Natural killer cell (primary cell): ENCODE results near the gene CFHR2. TPM values are rescaled to one million over a fixed set of nuclear protein-coding genes. Genes with fewer than 3 reads are reported as not detected.

Experiments
- ATAC-seq, 3 donors: fragments of 150-1000 bp in 2 of 3; fragments of 200-7000 bp in 1 of 3; cut with Tn5 transposase; 1 replicate in 1 of 3; 2 replicates in 2 of 3; pipeline ENCODE4 v1.10.0; 2021; ENCODE audit warnings: mild to moderate bottlenecking in 2 of 3, moderate library complexity in 2 of 3
- DNase-seq, 2 donors: peaks; one replicate each; pipeline versions ENCODE4 v3.0.0 to v3.0.0-alpha.2; 2013 to 2021; ENCODE audit warnings: mixed read lengths in 1 of 2
- H3K27ac ChIP-seq: one replicate; pipeline ENCODE4 v1.5.1; 2013; ENCODE audit warnings: mild to moderate bottlenecking, low read length
- H3K27me3 ChIP-seq: one replicate; pipeline ENCODE4 v1.6.1; 2013; ENCODE audit warnings: low read length; ENCODE audit not compliant: control insufficient read depth, insufficient read depth
- H3K36me3 ChIP-seq: one replicate; pipeline ENCODE4 v1.6.1; 2013; ENCODE audit warnings: low read length; ENCODE audit not compliant: control insufficient read depth, insufficient read depth
- H3K4me1 ChIP-seq: one replicate; pipeline ENCODE4 v1.6.1; 2013; ENCODE audit warnings: low read length; ENCODE audit not compliant: control insufficient read depth, insufficient read depth
- H3K4me3 ChIP-seq: one replicate; pipeline ENCODE4 v1.5.1; 2013; ENCODE audit warnings: low read length
- H3K9me3 ChIP-seq: one replicate; pipeline ENCODE4 v1.6.1; 2013; ENCODE audit warnings: low read length; ENCODE audit not compliant: control insufficient read depth, insufficient read depth
- H3K27ac Mint-ChIP-seq, 2 donors: one replicate each; pipeline ENCODE4 v1.8.0; 2022; ENCODE audit warnings: mild to moderate bottlenecking in 2 of 2, mixed read lengths in 2 of 2, moderate library complexity in 1 of 2
- H3K27me3 Mint-ChIP-seq, 2 donors: one replicate each; pipeline ENCODE4 v1.8.0; 2022; ENCODE audit warnings: low read depth in 2 of 2, mixed read lengths in 2 of 2
- H3K36me3 Mint-ChIP-seq: one replicate; pipeline ENCODE4 v1.8.0; 2022; ENCODE audit warnings: mixed read lengths
- H3K4me1 Mint-ChIP-seq, 2 donors: one replicate each; pipeline ENCODE4 v1.8.0; 2022; ENCODE audit warnings: mixed read lengths in 2 of 2
- H3K4me3 Mint-ChIP-seq: one replicate; pipeline ENCODE4 v1.8.0; 2022; ENCODE audit warnings: mild to moderate bottlenecking, moderate library complexity, mixed read lengths
- H3K9me3 Mint-ChIP-seq, 2 donors: one replicate each; pipeline ENCODE4 v1.8.0; 2022; ENCODE audit warnings: mixed read lengths in 2 of 2
- CTCF ChIP-seq: fragments of 200-600 bp; IDR thresholded peaks from one replicate; pipeline ENCODE4 v1.8.0; 2022; ENCODE audit warnings: antibody characterized with exemption
- WGBS: methylation state at CpG from one replicate; pipeline ENCODE4 v1.1.7; 2013; ENCODE audit warnings: missing lambda C conversion rate; ENCODE audit not compliant: insufficient coverage; 5-methylcytosine and 5-hydroxymethylcytosine counted together
- intact Hi-C: fragments of 100-400 bp; cut with micrococcal nuclease; formaldehyde crosslinking; loops from one replicate; pipeline ENCODE4 v1.14.2; 2022
- total RNA-seq, 4 donors: library from RNA; stranded (reverse); fragments of 120-200 nt in 1 of 4; gene quantifications; one replicate each; pipeline versions ENCODE4 v1.2.3 to v1.2.4, GENCODE V29; 2013 to 2022

The CFHR2 gene
- total RNA-seq, 3 donors from 2014 or later (not counting 1 experiment from before 2014, with no cell fraction given), result not detected

GRCh38 chr1:196993916-196994315, 50.4 kb downstream of the CFHR2 start:
- Histone ChIP-seq H3K4me1 (no peaks in the 10 kb centered on the region), H3K4me3 (no peak overlapping the region), H3K9me3 (no peaks in the 10 kb centered on the region), H3K36me3 (no peaks in the 10 kb centered on the region), H3K27ac (no peak overlapping the region), H3K27me3 (no peaks in the 10 kb centered on the region)
- H3K27ac Mint-ChIP-seq, result no peak overlapping the region
- H3K4me3 Mint-ChIP-seq, result no peak overlapping the region
- ATAC-seq (no peak), DNase-seq (no peak)
- H3K4me1 Mint-ChIP-seq, result no peaks in the 10 kb centered on the region
- no peak for TF ChIP-seq CTCF
- WGBS, result 71% methylated on average over 1 of the region's 2 CpGs
- intact Hi-C loops, result no loop called here
- no peaks in the 10 kb centered on the region for H3K27me3 Mint-ChIP-seq
- peaks cover 6 to 10% of the 10 kb centered on the region in 2 donors for H3K9me3 Mint-ChIP-seq
- no peaks in the 10 kb centered on the region for H3K36me3 Mint-ChIP-seq

- no peak overlapping the region for H3K4me3 ChIP-seq
- H3K9me3 ChIP-seq, result no peaks in the 10 kb centered on the region
- no peaks in the 10 kb centered on the region for H3K27me3 ChIP-seq
- no peak for ATAC-seq
- DNase-seq, result no peak
- no peak overlapping the region for H3K27ac ChIP-seq
- Mint-ChIP-seq H3K4me3 (no peak overlapping the region), H3K36me3 (no peaks in the 10 kb centered on the region), H3K9me3 (peaks cover 2% of the 10 kb centered on the region in 2 donors), H3K27me3 (no peaks in the 10 kb centered on the region), H3K4me1 (no peaks in the 10 kb centered on the region), H3K27ac (no peak overlapping the region)
- intact Hi-C loops, result no loop called here
- H3K4me1 ChIP-seq, result no peaks in the 10 kb centered on the region
- no peaks in the 10 kb centered on the region for H3K36me3 ChIP-seq
- no CpG with 5 or more reads among the region's 1 CpG for WGBS
- no peak for TF ChIP-seq CTCF
These were observed 53.9 kb downstream of the CFHR2 start for GRCh38 chr1:196997423-196997822.

- no peaks in the 10 kb centered on the region for H3K36me3 Mint-ChIP-seq
- WGBS, result 73% methylated on average over 1 of the region's 2 CpGs
These were observed 58.3 kb downstream of the CFHR2 start for GRCh38 chr1:197001828-197002227.

More at GRCh38 chr1:197001828-197002227, 58.3 kb downstream of the CFHR2 start:
- intact Hi-C loops, result no loop called here
- Histone ChIP-seq H3K4me1 (no peaks in the 10 kb centered on the region), H3K27me3 (no peaks in the 10 kb centered on the region), H3K36me3 (no peaks in the 10 kb centered on the region), H3K4me3 (no peak overlapping the region), H3K27ac (no peak overlapping the region), H3K9me3 (no peaks in the 10 kb centered on the region)
- TF ChIP-seq CTCF, result no peak
- H3K27me3 Mint-ChIP-seq, result no peaks in the 10 kb centered on the region
- peaks cover 0 to 3% of the 10 kb centered on the region in 2 donors for H3K9me3 Mint-ChIP-seq
- H3K4me1 Mint-ChIP-seq, result no peaks in the 10 kb centered on the region
- no peak overlapping the region for H3K27ac Mint-ChIP-seq
- ATAC-seq, result no peak
- no peak for DNase-seq
- no peak overlapping the region for H3K4me3 Mint-ChIP-seq
